Left lobe of liver (tissue), 2 donors: ENCODE data around the gene AIDA. TPM values are rescaled to one million over a fixed set of nuclear protein-coding genes. Genes with fewer than 3 reads are reported as not detected.
A peak's percentile ranks its signal among the peaks of the same experiment; 100 is the strongest.
"Not testable (repeated sequence)": the region's sequence is repeated elsewhere in the genome, so short reads cannot be mapped to it uniquely, and the experiment has no call there.

Experiments
- ATAC-seq: fragments of 200-7000 bp; cut with Tn5 transposase; one replicate; pipeline ENCODE4 v1.9.1; 2020; ENCODE audit warnings: mild to moderate bottlenecking, moderate library complexity
- DNase-seq: peaks from one replicate; pipeline ENCODE4 v3.0.0-alpha.2; 2020; ENCODE audit warnings: low spot score
- total RNA-seq: library from RNA; stranded (reverse); gene quantifications from one replicate; pipeline ENCODE4 v1.2.1, GENCODE V29; 2021
- donor health status: DM: no; HTN: no; CAD: no; lungs with moderate emphysema.
- donor health status: DM: no; HTN: yes; CAD: no.

The AIDA gene
- total RNA-seq, 1 donor from 2014 or later, result 28.0 TPM

- ATAC-seq (peak; percentile 80), DNase-seq (peak; percentile 94)
Measured at GRCh38 chr1:222713091-222713961, 1.0 kb upstream of the AIDA start.

GRCh38 chr1:222711319-222712252, 705 bp downstream of the AIDA start:
- DNase-seq (peak; percentile 58), ATAC-seq (peak; percentile 41)

GRCh38 chr1:222709700-222710153, 2.6 kb downstream of the AIDA start:
- ATAC-seq, result no peak

GRCh38 chr1:222706815-222707214, 5.5 kb downstream of the AIDA start:
- no peak for DNase-seq
- no peak for ATAC-seq

More at GRCh38 chr1:222709700-222710153, 2.6 kb downstream of the AIDA start:
- DNase-seq, result no peak

- DNase-seq (no peak), ATAC-seq (no peak)
Measured at GRCh38 chr1:222704260-222704659, 8.0 kb downstream of the AIDA start.

GRCh38 chr1:222702210-222702609, 10.1 kb downstream of the AIDA start:
- DNase-seq (no peak), ATAC-seq (peak; percentile 26)

GRCh38 chr1:222697826-222698225, 14.5 kb downstream of the AIDA start:
- DNase-seq (no peak), ATAC-seq (no peak)

GRCh38 chr1:222697203-222697602, 15.1 kb downstream of the AIDA start:
- ATAC-seq (no peak), DNase-seq (no peak)

- no peak for DNase-seq
- no peak for ATAC-seq
Measured at GRCh38 chr1:222696741-222697140, 15.6 kb downstream of the AIDA start.

- DNase-seq, result no peak
- ATAC-seq, result no peak
Measured at GRCh38 chr1:222694927-222695326, 17.4 kb downstream of the AIDA start.

GRCh38 chr1:222691016-222691415, 21.3 kb downstream of the AIDA start:
- no peak for DNase-seq
- ATAC-seq, result no peak

- ATAC-seq (no peak), DNase-seq (no peak)
Measured at GRCh38 chr1:222680080-222680479, 32.2 kb downstream of the AIDA start.

- ATAC-seq (no peak), DNase-seq (no peak)
Measured at GRCh38 chr1:222670110-222670509, 42.2 kb downstream of the AIDA start.

- DNase-seq, ATAC-seq: not testable (repeated sequence)
Measured at GRCh38 chr1:222669107-222669506, 43.2 kb downstream of the AIDA start.

- not testable (repeated sequence) for ATAC-seq, DNase-seq
Measured at GRCh38 chr1:222668184-222668583, 44.1 kb downstream of the AIDA start.

GRCh38 chr1:222665964-222666363, 46.3 kb downstream of the AIDA start:
- DNase-seq (no peak), ATAC-seq (no peak)

- DNase-seq (no peak), ATAC-seq (no peak)
Measured at GRCh38 chr1:222663431-222663934, 48.8 kb downstream of the AIDA start.

GRCh38 chr1:222657899-222658298, 54.4 kb downstream of the AIDA start:
- DNase-seq (no peak), ATAC-seq (peak; percentile 80)

GRCh38 chr1:222656391-222657155, 55.7 kb downstream of the AIDA start:
- no peak for ATAC-seq
- no peak for DNase-seq

- peak; percentile 62 for ATAC-seq
- DNase-seq, result no peak
Measured at GRCh38 chr1:222654849-222655248, 57.4 kb downstream of the AIDA start.
